Endothelial cell of hepatic sinusoid (primary cell): ENCODE data around the gene CALR3.
"Not testable (repeated sequence)": the region's sequence is repeated elsewhere in the genome, so short reads cannot be mapped to it uniquely, and the experiment has no call there.

ENCODE experiments used
- in situ Hi-C: cut with HindIII; loops from 2 replicates; pipeline ENCODE4 v1.10.0; 2017; ENCODE audit warnings: low sequenced_read_pairs

Gene CALR3

DNA sequence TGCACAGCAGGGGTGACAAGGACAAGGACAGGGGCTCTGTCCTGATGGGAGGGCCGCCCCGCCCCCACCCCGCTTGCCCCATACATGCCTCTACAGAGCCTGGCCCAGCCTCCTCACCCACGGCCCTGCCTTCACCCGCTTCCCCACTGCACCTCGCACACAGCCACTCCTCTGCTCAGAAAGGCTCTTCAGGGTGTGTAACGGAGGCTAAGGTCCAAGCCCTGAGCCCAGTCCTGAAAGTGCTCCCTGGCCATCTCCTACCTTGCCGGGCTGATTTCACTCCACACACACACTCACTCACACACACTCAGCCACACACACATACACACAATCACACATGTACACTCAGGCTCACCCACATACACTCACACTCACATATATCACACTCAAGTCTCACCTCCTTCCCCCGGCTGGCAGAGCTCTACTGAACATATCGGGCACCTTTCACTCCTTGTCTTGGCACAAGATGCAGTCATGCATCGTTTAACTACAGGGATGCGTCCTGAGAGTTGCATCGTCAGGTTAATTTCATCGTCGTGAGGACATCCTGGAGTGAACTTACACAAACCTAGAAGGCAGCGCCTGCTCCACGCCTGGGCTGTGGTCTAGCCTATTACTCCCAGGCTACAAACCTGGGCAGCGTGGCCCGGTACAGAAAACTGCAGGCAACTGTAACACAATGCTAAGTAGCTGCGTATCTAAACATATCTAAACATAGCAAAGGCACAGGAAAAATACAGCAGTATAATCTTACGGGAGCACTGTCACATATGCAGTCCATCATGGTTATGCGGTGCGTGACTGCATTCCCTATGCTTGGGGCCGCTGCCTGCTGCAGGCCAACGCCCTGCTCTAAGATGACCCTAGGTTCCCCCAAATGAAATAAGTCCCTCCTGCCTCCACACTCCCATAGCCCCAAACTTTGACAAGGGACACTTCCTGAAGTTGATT is 37.3 kb downstream of the CALR3 start:
- in situ Hi-C loops = no loop called here

DNA sequence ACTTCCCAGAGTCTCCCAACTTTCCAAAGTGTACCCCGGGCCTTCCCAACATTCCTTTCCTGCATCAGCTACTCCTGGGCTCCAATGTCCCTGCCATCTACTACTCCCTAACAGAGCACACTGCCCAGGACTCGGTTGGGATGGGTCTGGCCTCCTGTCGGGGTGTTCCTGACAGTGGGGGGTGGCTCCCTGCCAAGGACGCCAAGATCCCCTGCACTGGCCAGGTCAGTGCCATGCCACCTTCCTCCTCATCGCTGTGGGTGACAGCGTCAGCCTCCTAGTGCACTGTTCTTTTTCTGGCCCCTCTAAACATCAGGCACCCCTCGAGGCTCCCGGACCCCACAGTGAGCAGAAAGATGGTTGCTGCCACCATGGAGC is 38.0 kb downstream of the CALR3 start:
- in situ Hi-C loops = no loop called here

DNA sequence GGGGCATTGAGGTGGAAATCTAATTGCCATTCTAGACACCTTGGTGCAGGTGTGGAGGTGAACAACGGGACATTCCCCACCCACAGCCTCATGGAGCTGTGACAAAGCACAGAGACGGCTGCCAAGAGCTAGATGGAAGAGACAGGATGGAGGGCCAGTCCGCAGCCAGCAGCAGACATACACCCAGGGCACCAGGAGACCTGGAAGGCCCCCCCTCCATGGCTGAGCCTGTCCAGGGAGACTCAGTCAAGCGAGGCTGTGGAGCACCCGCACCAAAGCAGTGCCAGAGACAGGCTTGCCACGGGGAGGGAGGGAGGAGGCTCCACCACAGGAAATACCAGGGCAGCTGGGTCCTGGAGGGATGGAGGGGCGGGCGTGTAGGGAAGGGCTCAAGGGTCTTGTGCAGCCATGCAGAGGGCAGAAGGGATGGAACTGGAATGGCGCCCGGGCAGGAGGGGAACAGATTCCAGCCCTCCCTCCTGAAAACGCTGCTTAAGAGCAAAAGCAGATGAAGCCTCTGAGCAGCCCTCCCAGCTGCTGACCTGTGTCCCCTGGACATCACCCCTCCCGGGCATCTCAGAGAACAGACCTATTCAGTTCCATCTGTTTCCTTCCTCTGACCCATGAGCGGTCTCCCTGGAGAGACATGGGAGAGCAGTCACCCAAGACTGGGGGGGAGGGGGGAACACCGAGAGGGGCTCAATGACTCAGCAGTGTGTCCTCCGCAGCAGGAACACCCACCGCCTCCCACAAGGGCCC is 38.6 kb downstream of the CALR3 start:
- in situ Hi-C loops = no loop called here

DNA sequence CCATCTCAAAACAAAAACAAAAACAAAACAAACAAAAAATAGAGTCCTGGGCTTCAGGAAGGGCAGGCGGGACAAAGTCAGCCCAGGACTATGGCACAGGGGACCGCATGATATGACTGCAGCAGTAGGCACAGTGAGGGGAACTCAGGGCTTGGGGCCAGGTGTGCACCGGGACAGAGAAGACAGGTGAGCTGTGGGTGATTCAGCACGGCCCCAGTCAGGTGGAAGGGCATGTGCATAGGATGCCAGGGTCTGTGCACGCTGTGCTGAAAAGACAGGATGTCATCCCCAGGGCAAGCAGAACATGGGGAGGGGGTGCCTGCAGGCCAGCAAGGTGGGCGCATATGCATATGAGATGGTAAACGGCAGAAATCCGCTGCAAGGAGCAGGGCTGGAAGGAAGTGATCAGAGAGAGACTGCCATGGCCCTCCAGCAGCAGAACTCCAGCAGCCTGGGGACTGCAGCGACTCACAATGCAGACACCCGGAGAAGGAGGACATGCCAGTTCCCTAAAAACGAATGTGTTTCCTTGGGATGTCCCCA is 39.2 kb downstream of the CALR3 start:
- in situ Hi-C loops = no loop called here

DNA sequence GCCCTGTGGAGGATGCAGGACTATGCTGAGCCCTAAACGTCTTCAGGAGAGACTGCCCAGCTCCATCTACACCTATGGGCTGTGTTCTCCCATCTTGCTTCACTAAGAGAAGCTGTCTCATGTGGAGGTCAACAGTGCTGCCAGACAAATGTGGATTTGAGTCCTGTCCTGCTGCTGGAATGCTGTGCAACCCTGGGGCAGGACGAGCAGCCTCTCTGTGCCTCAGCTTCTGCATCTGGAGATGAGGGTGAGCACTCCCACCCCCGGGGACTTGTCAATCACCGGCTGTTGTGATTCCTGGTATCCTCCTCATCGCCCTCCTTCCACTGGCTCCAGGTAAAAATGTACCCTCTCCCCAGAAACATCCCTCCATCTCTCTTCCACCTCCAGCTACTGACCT is 40.5 kb downstream of the CALR3 start:
- in situ Hi-C loops = no loop called here

DNA sequence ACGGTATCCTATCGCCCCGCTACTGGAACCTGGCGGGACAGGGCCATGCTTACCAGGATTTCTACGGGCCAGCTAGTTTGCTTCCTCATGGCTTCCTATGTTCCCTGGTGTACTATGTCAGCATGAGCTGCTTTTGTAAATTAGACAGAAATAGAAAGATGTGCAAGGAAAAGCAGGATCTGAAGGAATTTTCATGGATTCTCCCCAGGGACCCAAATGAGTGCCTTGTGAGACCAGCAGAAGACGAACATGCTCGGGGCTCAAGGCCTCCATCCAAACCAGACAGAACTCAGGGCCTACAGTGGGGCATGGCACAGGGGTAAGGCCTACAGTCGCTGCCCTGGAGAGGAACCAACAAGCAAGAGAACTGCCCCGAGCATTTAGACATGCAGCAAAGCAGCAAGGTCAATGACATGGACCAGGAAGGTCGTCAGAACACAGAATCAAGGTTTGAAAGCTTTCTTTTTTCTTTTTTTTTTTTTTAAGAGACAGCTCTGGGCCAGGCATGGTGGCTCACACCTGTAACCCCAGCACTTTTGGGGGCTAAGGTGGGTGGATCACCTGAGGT is 41.5 kb downstream of the CALR3 start:
- in situ Hi-C loops = no loop called here

DNA sequence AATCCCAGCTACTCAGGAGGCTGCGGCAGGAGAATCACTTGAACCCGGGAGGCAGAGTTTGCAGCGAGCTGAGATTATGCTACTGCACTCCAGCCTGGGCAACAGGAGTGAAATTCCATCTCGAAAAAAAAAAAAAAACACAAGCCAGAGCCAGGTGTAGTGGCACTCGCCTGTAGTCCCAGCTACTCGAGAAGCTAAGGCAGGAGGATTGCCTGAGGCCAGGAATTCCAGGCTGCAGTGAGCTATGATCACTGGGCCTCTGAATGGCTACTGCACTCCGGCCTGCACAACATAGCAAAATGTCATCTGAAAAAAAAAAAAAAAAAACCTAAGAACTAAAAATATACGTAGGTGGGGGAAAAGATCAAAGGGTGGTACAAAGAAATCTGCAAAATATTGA is 43.6 kb downstream of the CALR3 start:
- in situ Hi-C loops = no loop called here

DNA sequence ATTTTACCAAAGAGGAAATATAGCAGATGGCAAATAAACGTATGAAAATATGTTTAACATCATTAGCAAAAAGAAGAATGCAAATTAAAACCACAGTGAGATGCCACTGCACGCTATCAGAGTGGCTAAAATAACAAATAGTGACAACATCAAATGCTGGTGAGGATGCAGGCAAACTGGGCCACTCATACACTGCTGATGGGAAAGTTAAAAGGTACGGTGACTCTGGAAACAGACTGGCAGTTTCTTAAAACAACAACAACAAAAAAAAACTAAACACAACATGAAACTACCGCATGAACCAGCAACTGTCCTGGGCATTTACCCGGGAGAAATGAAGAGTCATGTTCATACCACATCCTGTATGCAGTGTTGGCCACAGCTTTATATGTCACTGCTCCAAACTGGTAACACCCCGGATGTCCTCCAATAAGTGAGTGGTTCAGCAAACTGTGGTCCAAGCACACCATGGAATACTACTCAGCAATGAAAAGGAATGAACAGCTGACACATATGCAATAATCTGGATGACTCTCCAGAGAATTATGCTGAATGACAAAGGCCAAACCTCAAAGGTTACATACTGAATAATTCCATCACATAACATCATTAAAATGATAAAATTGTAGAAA is 46.5 kb downstream of the CALR3 start:
- in situ Hi-C loops = no loop called here

DNA sequence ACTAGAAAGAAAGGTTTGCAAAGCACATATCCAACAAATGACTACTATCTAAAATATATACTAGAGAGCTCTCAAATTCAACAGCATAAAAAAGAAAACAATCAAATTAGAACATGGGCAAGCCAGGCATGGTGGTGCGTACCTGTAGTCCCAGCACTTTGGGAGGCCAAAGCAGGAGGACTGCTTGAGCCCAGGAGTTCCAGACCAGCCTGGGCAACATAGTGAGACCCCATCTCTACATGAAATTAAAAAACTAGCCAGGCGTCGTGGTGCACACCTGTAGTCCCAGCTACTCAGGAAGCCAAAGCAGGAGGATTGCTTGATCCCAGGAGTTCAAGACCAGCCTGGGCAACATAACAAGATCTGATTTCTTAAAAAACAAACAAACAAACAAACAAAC is 47.1 kb downstream of the CALR3 start:
- in situ Hi-C loops = not testable (repeated sequence)

DNA sequence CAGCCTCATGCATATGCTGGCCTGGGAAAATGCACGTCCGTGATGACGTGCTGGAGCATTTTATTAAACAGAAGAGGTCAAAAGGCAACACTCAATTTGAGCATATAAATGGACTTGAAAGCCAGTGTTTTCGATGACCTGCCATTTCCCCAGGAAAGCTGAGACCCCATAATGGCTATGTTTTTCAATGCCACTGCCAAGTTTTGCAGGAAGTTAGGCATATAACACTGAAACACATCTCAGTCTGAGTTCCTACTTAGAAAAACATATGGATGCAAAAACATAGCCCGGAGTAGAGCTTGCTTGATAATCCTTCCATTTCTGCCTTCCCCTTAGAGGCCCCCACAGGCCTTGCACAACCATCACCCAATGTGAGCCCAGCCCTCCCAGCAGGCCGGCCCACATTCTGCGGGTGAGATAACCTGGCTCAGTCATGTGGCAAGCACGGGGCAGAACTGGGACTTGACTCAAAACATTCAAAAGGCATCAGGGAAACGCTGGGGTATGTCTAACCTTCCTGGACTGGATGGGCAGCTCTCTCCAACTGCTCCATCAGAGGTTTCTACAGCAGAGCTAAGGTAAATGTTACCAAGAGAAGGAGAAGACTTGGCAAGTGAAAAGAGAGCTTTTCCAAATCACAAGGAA is 49.1 kb downstream of the CALR3 start:
- in situ Hi-C loops = no loop called here

DNA sequence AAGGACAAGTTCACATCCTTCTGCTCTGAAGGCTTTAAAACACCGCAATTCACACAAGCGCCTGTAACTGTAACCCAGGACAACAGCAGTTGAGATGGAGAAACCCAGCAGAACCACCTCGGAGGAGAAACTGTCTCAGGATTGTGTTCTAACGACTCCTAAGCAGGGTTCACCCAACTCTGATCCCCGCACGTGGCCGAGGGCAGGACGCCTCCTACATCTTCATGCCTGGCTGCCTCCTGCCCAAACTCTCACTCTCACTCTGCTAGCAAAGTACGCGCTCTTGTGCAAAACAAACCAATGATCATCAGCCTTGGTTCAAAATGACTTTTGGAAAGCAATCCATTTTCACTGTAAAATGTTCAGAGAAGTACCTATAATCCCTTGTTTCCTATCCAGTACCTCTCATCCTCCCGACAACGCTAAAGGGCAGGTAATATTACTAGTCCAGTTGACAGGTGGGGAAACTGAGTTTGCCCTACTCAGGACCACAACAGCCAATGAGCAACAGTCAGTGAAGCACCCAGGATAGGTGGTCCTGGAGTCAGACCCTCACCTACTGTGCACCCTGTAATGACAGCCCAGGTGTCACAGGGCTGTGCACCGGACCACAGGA is 49.8 kb downstream of the CALR3 start:
- in situ Hi-C loops = no loop called here

DNA sequence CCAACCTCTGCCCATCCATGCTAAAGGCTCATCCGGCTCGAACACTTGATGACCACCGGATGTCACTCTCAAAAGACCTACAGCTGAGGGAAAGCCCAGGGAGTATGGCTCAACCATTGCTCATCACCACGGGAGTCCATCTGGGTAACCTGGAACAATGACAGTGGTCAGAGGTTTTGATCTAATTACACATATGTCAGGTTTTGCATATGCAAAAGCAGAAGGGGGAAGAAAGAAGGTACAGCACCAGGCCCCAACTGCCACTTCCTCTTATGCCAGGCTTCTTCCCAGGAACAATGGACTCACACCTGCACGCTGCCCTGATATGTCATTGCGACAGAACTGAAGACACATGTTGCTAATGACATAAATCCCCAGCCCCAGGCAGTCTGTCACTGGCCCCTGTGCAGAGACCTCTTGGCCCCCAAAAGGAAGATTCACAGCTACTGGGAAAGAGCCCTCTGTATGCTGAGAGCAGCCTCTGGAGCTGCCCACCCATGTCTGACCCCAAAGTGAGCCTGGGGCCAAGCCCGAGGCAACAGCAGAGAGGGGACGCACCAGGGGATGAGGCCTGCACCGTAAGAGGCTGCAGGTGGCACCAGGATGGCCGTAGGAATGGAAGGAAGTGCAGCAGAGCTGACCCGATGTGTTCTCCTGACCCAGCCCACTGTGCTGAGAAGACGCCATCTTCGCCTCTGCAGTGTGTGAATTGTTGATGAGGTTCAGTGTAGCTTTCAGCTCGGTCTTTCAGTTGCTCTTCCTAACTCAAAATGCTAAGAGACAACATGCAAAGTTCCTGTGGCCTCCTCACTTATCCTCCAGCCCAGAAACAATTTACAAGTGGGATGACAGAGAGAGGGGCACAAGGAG is 50.5 kb downstream of the CALR3 start:
- in situ Hi-C loops = no loop called here

DNA sequence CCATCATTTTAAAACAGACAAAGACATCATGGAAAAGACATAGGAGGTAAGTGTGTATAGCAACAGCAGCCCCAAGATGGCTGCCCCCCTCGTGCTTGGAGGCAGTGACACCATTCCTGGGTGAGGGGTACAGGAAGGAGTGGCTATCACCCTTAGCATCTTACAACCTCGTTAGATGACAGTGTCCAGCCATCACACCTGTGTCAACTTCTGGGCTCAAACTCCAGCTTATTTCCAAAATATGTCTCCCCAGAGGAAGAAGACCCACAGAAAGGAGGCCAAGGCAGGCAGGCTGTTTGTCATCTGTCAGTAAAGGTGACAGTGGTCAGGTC is 51.7 kb downstream of the CALR3 start:
- in situ Hi-C loops = loop anchor here (5.0 kb wide), 1 partner anchor 72 kb away; no protein-coding TSS in a partner anchor

DNA sequence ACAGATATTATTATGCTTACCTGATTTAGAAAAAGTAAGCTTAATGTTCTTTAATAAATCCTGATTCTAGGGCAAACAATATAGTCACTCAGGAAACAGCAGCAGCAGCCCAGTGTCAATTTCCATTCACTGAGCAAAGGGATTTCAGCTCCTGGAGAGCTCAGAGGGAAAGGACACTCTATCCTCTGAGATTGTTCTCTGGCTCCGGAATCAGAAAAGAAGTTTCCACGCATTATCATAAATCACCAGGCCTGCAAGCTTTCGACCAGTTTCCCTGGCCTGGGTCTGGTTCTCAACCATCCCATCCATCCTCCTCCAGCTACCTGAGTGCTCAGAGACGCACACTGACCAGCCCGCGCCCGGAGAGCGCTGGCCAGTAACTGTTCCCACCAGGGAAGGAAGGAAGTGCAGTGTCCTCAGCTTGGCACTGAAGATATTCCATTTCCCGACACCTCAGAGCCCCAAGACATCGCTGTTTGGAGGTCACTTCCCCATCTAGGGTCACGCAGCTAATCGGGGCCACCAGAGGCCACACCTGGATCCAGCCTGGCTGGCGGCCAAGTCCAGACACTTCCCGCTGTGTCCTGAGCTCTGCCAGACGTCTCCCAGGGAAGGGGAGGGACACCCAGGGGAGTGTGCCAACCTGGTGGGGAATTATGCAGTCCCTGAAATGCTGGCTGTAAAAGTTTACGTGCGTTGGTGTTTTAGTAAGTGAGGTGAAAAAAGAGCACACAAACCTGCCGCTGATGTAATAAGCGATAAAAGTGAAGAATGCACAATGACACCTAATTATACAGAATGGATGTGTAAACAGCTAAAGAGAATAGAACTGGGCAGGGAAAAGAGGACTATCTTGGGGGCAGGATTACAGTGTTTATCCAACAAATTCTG is 53.3 kb downstream of the CALR3 start:
- in situ Hi-C loops = loop anchor here (5.0 kb wide), 1 partner anchor 70 kb away; no protein-coding TSS in a partner anchor

DNA sequence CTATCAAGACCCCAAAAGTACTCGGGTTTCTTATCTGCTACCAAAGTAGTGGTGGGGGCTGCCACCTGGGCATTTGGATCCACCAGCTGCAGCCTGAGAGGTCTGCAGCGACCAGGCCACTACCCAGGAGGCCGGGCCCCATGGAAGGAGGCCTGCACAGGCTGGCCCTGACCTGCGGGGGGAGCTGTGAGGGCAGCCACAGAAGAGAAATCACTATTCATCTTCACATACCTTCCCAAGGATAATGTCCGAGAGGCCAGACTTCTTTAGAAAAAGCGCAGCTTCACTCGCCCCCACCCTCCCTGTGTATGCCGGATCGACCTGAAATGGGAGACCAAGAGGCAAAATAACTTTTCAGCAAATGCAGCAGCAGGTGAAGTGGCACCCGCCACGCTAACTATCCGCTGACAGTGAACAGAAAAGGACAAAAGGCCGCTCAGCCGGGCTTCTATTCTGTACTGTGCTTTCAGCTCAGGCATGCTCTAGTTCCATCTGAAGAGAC is 54.3 kb downstream of the CALR3 start:
- in situ Hi-C loops = loop anchor here (5.0 kb wide), 1 partner anchor 69 kb away; no protein-coding TSS in a partner anchor

DNA sequence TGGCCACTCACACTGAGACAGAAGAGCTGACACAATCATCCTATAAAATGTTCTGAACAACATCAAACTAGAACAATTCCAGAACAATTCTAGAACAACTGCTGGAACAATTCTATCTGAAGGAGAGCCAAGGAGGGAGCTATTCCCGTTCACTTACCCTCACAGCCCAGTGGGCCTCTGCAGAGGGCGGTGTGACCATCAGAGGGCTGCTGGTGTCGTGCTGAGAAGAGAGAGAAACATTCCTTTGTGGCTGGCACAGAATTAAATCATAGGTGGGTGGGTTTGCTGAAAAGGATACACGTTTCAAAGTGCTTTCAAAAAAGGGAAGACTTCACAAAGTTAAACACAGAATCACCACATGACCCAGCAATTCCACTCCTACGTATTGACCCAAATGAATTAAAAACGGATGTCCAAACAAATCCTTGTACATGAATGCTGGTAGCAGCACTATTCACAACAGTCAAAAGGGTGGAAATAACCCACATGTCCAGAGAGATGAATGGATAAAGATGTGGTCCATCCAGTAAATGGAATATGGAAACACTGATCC is 59.1 kb downstream of the CALR3 start:
- in situ Hi-C loops = no loop called here

DNA sequence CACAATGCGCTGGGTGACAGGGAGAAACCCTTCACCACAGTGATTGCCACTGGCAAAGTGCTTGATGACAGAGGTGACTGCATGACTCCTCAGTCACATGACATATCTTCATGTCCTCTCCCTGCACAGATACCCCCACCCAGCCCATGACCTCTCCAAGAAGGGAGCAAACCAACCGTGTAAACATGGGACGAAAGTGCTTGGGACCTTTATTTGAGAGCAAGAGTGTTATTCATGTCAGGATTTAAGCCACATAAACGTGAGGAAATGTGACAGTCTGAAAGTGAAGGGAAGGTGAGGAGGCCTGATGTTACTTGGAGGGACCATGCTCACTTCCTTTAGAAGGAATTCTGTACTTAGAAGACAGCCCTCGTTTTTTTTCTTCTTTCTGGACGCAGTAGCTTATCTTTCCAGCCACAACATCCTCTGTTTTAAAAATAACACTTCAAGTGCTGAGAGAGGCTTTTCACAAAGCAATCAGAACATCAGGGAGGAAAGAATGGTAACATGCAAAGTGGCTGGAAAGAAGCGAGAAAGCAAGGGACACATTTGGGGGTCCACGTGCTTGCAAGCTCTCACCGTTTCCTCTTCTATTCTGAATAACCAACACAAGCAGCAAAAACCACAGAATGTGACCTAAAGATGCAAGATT is 59.8 kb downstream of the CALR3 start:
- in situ Hi-C loops = no loop called here
